ENCODE data around the gene CPN2.

Gene CPN2

DNA sequence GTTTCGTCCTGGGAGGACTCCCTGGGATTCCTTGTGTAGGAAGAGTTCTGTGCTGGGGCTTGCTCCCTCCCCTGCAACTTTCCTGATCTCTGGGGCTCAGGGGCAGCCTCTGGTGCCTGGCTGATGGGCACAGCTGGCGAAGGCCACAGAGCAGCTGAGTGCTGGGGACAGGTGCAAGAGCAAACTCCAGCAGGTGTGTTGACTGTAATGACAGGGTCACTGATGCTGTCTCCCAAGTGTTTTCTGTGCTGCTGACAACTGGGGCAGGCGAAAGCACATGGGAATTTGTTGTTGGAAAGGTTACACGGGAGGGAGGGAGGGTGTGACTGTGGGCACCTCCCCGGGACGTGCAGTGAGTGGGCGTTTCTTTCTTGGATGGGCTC is 21.6 kb downstream of the CPN2 start:
- in situ Hi-C loops (cut with HindIII; ENCODE audit: low sequenced_read_pairs) = loop anchor here (5.0 kb wide), 1 partner anchor 42 kb away; no protein-coding TSS in a partner anchor

DNA sequence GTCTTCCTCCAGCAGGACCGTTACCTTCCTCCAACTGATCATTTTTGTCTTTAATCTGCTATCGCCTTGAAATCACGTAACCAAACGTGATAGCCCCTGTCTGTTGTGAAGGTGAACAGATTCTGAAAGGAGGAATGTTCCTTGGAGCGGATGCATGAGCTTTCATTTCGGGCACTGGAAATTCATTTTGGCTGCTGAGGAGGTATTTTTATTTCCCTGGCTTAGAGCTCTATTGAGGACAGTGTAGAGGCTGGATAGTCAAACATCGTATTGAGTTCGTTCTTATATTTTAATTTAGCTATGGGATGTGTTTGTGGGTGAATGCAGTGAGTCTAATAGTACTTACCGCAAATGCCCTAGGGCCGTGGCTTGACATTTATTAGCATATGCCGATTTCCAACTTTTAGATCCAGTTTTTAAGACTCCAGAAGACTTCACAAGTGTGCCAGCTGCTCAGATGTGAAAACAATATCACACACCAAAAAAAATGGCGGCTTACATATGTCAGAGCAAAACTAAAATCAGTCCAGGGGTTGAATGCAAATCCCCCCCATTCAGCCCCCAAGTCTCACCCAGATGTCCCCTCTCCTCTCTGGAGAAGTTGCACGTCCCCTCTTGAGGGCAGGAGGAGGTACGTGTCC is 22.1 kb downstream of the CPN2 start:
- in situ Hi-C loops (cut with HindIII; ENCODE audit: low sequenced_read_pairs) = loop anchor here (5.0 kb wide), 1 partner anchor 42 kb away; no protein-coding TSS in a partner anchor

DNA sequence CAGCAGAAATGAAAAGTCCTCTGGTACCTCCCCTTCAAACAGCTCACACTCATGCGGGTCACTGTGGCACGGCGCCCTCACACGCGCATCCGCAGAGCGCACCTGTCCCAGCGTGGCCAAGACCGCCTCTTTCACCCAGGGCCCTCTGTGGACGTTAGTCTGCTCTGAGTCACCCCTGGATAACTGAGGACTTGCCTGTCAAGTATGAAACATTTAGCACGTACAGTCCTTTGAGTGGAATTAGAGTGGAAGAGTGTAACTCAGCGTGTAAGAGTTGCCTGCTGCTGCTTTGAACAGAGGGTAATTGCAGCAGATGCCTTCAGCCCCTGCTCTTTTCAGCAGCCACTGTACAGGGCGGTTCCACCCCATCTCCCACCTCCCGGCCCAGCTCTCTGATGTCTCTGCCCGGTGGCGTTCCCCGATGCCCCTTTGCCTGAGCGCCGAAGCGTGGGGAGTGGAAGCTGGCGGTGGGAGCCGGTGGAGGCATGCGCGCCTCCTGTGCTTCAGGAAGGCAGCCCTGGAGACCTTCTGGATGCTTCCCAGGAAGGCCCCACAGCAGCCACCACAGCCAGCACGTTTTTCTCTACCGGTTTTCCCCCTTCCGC is 23.0 kb downstream of the CPN2 start:
- in situ Hi-C loops (cut with HindIII; ENCODE audit: low sequenced_read_pairs) = loop anchor here (5.0 kb wide), 1 partner anchor 41 kb away; no protein-coding TSS in a partner anchor

DNA sequence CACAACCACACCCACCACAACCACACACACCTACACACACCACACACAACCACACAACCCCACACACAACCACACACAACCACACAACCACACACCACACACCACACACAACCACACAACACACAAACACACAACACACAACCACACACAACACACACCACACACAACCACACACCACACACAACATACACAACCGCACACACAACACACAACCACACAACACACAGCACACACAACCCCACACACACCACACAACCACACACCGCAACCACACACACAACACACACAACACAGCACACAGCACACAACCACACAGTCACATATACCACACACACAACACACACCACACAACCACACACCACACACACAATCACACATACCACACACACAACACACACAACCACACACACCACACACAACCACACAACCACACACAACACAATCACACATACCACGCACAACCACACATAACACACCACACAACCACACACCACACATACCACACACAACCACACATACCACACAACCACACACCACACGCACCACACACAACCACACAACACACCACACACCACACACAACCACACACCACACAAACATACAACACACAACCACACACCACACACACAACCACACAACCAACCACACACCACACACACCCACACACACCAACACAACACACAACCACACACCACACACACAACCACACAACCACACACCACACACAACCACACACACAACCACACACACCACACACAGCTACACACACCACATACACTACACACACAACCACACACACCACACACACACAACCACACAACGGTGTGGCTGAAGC is 23.7 kb downstream of the CPN2 start:
- in situ Hi-C loops (cut with HindIII; ENCODE audit: low sequenced_read_pairs) = loop anchor here (5.0 kb wide), 1 partner anchor 40 kb away; no protein-coding TSS in a partner anchor

DNA sequence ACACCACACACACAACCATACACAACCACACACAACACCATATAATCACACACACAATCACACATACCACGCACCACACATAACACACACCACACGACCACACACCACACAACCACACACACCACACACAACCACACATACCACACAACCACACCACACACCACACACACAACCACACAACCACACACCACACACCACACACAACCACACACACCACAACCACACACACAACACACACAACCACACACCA is 24.2 kb downstream of the CPN2 start:
- in situ Hi-C loops (cut with HindIII; ENCODE audit: low sequenced_read_pairs) = loop anchor here (5.0 kb wide), 1 partner anchor 40 kb away; no protein-coding TSS in a partner anchor

DNA sequence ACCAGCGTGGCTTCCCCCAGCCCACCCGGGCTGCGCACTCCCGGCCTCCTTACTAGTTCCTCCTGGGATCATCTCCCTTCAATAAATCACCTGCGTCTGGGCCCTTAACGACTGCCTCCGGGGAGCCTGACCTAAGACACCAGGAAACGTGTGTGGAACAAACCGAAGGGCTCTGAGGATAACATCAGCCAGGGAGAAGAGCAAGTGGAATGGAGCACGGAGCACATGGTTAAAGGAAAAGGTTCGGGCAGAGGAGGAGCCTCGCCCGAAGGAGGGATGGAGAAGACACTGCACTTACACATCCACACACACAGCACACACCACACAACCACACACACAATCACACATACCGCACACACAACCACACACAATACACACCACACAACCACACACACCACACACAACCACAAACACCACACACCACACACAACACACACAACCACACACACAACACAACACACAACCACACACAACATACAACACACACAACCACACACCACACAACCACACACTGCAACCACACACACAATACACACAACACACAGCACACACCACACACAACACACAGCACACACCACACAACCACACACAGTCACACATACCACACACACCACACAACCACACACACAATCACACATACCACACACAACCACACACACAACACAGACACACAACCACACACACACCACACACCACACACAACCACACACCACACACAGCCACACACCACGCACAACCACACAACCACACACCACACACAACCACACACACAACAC is 24.7 kb downstream of the CPN2 start:
- in situ Hi-C loops (cut with HindIII; ENCODE audit: low sequenced_read_pairs) = loop anchor here (5.0 kb wide), 1 partner anchor 39 kb away; no protein-coding TSS in a partner anchor

DNA sequence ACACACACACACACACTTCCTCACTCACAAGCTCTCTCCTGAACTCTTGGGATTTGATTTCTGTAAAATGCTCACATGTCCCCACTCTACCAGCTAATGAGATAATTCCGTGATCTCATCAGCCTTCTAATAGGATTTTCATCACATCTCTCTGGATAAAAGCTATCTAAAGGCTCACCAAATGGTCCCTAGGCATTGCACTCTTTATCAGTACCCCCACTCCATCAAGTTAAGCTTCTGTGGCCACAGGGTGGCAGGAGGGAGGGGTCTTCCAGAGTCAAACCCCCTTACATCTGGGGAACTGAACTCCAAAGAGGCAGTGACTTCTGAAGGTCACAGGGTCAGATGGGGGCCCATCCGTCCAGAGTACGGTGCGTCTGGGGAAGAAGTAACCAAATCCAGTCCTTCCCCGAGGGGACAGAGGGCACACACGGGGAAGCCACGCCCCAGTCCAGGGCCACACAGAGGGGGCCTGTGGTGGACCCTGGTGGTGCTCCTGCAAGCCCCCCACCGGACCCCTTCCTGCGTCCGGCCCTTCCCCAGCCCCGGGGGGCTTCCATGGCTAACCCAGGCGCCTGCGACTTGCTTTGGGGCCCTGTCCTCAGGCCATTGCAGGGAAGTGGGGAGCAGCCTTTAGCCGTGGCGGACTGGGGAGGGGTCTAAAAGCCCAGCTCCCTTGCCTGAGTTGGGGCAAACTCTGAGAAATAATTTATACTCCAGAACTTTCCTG is 25.5 kb downstream of the CPN2 start:
- in situ Hi-C loops (cut with HindIII; ENCODE audit: low sequenced_read_pairs) = loop anchor here (5.0 kb wide), 1 partner anchor 38 kb away; no protein-coding TSS in a partner anchor

DNA sequence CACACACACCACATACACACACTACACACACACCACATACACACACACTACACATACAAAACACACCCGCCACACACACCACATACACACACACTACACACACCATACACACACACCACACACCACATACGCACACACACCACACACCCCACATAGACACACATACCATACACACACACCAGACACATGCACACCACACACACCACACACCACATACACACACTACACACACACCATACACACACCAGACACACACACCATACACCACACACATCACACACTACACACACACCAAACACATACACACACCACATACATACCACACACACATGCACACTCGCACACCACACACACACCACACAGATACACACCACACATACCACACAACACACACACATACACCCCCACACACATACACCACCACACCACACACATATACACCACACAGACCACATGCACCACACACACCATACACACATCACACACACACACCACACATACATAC is 26.3 kb downstream of the CPN2 start:
- in situ Hi-C loops (cut with HindIII; ENCODE audit: low sequenced_read_pairs) = loop anchor here (5.0 kb wide), 1 partner anchor 38 kb away; no protein-coding TSS in a partner anchor

DNA sequence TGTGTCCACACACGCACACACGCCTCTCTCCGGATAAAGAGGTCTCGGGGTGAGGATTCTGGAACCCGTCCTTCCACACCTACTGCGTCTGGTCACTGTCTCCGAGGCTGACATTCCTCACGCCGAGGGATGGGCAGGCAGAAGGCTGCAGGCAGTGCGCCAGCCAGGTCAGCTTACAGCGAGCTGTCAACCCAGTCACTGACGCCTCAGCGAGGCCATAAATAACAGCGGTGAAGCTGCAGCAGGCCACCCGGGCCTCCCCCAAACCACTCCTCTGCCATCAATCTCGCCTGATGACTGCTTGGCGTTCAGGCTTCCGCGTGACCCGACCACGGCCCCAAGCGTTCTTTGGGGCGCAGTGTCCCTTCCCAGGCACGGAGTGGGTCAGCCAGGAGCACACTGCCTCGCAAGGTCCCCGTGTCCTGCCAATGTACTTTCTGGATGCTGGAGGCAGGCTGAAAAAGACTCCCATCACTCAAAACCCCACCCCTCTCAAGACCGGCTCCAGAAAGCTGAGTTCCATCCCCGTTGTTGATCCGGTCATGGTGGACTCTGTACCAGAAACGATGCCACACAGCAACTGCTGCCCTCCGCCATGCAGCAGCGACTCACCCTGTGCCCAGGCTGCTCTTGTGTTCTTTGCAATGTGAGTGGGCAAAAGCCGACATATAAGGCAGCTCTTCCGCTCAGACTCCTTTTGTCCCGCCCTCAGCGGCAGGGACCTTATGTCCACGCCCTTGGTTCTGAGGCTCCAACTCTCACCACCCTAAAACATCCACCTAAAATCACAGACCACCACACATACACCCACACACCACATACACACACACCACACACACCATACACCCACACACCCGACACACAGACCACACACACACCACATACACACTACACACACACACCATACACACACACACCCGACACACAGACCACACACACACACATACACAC is 27.1 kb downstream of the CPN2 start:
- in situ Hi-C loops (cut with HindIII; ENCODE audit: low sequenced_read_pairs) = no loop called here

DNA sequence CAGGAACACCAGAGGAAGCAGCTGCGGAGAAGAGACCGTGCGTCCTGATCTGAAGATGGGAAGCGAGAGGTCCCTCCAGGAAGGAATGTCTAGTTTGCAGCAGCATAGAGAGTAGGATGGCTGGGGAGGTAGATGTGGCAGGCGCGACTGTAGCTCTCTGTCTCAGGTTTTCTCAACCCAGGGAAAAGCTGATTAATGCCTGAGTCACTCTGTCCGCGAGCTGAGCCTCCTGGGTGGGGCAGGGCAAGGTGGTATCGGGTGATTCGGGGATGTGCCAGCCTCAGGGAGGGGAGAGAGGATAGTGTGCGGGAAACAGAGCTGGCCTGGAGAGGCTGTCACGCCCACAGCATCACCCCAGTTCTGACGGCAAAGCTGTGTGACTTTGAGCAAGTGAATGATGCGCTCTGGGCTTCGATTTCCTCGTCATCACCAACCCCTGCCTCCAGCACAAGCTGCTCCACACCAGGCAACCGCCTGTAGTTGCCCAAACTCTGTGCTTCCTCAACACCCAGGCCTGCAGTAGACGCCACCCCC is 28.4 kb downstream of the CPN2 start:
- in situ Hi-C loops (cut with HindIII; ENCODE audit: low sequenced_read_pairs) = no loop called here

DNA sequence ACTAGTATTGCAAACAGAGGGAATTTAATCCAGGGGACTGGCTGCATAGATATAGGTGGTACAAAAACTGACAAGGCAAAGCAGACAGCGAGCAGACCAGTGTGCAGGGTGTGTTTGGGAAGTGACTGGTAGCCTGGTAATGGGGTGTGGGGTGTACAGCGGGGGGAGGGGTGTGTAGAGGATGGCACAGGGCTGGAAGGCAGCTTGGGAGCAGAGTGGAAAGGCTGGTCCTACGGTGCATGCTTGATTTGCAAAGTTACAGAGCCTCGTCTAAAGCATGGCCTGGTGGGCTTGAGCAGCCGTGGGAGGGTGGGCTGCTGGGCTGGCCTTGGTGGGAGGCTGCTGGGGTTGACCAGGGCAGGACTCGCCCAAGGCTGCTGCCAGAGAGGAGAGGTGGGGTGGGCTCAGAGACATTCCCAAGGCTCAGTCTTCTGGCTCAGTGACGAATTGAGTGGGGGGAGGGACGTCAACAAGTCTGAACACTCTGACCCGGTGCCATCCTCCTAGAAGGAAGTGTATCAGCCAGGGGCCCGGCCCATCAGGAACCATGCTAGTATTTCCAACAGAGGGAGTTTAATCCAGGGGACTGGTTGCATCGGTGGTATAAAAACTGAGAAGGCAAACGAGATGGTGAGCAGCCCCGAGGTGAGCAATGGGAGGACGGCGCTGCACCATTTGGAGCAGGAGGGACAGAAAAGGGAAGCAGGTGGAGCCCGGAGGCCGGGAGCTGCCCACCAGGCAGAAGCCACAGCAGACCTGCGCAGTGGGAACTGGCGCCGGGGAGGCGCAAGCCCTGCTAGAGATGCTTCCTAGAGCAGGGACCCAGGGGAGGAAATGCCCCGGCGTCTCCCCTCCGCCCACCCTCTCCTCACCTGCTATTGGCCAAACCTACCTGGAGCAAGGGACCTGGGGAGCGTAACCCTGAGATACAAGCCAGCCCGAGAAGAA is 29.2 kb downstream of the CPN2 start:
- in situ Hi-C loops (cut with HindIII; ENCODE audit: low sequenced_read_pairs) = no loop called here

DNA sequence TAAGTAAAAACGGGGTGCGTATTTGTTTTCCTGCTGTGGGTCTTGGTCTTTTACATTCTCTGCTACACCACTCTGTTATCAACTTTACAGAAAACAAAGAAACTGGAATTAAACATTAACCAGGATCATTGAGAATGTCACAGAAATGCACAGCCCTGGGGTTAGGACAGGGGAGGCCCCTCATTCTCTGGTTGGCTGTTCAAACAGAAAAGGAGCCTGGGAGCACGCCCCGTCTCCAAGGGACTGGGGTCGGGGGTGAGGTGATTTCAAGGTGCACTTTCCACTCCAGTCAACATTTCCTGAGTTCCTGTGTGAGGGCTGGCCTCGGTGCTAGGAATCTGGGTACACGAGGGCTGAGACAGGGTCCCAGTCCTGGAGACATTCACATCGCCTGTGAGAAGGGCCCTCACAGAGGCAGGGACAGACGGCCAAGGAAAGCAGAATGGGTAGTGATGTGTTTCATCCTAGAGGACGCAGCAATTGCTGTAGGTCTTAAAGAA is 30.3 kb downstream of the CPN2 start:
- in situ Hi-C loops (cut with HindIII; ENCODE audit: low sequenced_read_pairs) = no loop called here

DNA sequence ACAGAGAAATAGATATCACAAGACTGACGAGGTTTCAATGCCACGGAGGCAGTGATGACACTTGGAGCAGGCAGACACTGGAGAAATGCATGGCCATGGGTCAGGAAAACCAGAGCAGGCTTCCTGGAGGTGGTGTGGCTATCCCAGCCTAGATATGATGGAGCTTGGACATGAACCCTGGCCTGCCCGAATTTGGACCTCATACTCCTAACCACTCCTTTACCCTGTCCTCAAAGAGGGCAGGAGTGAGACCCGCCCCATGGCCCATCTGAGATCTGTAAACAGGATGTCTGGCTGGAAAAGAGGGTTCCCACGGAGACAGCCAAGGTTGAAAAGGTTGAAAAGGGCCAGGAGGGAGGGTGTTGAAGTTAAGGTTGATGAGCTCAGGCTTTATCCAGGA is 31.0 kb downstream of the CPN2 start:
- in situ Hi-C loops (cut with HindIII; ENCODE audit: low sequenced_read_pairs) = no loop called here

DNA sequence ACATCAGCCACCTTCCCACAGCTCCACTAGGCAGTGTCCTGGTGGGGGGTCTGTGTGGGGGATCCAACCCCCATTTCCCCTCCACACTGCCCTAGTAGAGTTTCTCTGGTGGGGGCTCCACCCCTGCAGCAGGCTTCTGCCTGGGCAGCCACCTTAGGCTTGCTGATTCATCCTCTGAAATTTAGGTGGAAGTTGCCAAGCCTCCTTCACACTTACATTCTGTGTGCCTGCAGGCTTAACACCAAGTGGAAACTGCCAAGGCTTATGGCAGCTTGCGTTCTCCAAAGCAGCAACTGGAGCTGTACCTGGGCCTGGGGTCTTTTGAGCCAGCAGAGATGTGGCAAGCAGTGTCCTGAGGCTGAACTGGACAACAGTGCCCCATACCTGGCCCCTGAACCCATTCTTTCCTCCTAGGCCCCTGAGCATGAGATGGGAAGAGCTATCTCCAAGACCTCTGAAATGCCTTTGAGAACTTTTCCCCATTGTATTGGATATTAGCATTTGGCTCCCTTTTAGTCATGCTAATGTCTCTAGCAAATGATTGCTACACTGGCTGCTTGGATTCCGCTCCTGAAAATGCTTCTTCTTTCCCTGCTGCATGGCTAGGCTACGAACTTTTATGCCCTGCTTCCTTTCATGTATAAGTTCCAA is 32.5 kb downstream of the CPN2 start:
- in situ Hi-C loops (cut with HindIII; ENCODE audit: low sequenced_read_pairs) = no loop called here

DNA sequence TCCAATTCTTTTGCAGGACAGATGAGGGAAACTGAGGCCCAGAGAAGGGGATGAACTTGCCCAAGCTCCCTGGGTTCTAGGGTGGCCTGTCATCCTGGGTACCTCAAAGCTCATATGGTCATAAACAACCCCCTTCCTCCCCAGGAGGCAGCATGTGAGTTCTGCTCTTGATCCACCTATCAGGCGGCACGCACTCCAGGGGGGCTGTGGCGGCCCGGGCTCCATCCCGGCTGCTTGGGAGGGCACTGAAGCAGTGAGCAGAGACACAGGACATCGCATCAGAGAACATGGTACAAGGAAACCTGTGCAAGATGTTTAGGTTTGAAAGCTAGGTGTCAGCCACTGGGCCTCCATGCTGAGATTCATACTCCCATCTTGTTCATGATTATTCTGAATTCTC is 34.2 kb downstream of the CPN2 start:
- in situ Hi-C loops (cut with HindIII; ENCODE audit: low sequenced_read_pairs) = no loop called here

DNA sequence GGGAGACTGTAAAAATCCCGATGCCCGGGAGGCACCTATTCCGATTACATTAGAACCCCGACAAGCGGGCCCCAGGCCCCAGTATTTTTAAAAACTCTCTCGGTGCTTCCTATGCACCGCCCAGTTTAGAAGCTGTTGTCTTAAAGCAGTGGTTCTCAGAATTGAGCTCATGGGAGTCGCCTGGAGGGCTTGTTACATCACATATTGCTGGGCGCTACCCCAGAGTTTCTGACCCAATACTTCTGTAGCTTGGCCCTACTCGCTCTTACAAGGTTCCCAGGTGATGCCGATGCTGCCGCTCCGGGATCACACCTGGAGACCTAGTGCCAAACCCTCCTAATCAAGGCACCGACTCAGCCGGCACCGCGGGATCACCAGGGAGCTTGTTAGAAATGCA is 35.2 kb downstream of the CPN2 start:
- in situ Hi-C loops (cut with HindIII; ENCODE audit: low sequenced_read_pairs) = no loop called here

All from endothelial cell of hepatic sinusoid (primary cell).